GM10248 (cell line): Measurements from ENCODE around the gene GCK.

ENCODE experiments used
- CTCF ChIA-PET: fragments of 300-600 bp; sonication (Branson Sonifier 250); formaldehyde crosslinking; extraction: SDS; loops from one replicate; lab custom pipeline; 2021; ENCODE audit warnings: antibody characterized with exemption; lab: Yijun Ruan, JAX
- POLR2A ChIA-PET: fragments of 350-650 bp; sonication (Branson Sonifier 250); formaldehyde crosslinking; extraction: SDS; loops from one replicate; lab custom pipeline; 2020; ENCODE audit warnings: antibody characterized with exemption; lab: Yijun Ruan, JAX
- DNase-seq: peaks from one replicate; pipeline ENCODE4 v3.0.0; 2012; ENCODE audit errors: extremely low spot score
- TF ChIP-seq, protein P1 (sequence below): IDR thresholded peaks from 2 replicates; pipeline ENCODE4 v1.5.1; 2012; ENCODE audit warnings: mild to moderate bottlenecking, low read depth; ENCODE audit errors: extremely low read depth, missing control alignments, control extremely low read depth

Gene GCK

GRCh38 chr7:44095781-44096180, 93.5 kb downstream of the GCK start:
- ChIA-PET CTCF (no interaction called here), POLR2A (no interaction called here)
- TF ChIP-seq, protein P1, sequence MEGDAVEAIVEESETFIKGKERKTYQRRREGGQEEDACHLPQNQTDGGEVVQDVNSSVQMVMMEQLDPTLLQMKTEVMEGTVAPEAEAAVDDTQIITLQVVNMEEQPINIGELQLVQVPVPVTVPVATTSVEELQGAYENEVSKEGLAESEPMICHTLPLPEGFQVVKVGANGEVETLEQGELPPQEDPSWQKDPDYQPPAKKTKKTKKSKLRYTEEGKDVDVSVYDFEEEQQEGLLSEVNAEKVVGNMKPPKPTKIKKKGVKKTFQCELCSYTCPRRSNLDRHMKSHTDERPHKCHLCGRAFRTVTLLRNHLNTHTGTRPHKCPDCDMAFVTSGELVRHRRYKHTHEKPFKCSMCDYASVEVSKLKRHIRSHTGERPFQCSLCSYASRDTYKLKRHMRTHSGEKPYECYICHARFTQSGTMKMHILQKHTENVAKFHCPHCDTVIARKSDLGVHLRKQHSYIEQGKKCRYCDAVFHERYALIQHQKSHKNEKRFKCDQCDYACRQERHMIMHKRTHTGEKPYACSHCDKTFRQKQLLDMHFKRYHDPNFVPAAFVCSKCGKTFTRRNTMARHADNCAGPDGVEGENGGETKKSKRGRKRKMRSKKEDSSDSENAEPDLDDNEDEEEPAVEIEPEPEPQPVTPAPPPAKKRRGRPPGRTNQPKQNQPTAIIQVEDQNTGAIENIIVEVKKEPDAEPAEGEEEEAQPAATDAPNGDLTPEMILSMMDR = no peak
- DNase-seq = no peak

DNA sequence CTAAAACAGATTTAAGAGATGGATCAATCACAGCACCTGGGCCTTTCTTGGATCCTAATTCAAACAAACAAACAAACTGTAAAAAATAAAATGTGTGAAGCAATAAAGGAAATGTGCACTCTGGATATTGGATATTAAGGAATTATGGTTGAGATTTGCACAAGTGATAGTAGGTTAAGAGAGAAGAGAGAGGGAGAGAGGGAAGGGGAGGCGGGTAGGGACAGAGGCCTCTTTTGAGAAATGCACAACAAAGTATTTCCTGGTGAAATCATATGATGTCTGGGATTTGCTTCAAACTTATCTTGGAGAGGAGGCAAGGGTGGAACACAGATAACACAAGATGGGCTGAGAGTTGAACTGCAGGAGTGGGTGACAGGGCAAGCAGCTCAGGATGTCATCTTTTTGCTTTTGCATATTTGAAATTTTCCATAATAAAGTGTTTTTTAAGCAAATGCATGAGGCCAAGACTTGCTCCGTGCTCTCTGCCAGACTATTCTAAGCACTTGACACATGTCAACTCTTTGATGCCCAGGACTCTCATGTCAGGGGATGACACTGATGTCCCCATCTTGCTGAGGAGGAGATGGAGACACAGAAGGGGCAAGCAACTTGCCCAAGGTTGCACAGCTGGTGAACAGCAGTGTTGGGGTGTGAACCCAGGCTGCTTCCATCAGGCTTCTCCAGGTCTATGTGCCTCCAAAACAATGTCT, 94.2 kb downstream of the GCK start:
- DNase-seq = no peak
- CTCF ChIA-PET = no interaction called here
- TF ChIP-seq, protein P1 = no peak
- POLR2A ChIA-PET = no interaction called here

- ChIA-PET CTCF (interaction anchor here (1.5 kb wide), 1 partner anchor 22 kb away, joined by 3 read pairs; no protein-coding TSS in a partner anchor), POLR2A (no interaction called here)
- TF ChIP-seq, protein P1 = no peak
Observed at GRCh38 chr7:44094365-44094764, 94.9 kb downstream of the GCK start.

More at GRCh38 chr7:44094365-44094764, 94.9 kb downstream of the GCK start:
- DNase-seq = no peak
